DMS79 treated with DMSO at 0.1 percent for 48 hours (cell line): ENCODE data around the gene KHK.
A peak's percentile ranks its signal among the peaks of the same experiment; 100 is the strongest.

Experiments
- DNase-seq: peaks from one replicate; lab custom pipeline; 2025; lab: John Stamatoyannopoulos, UW

KHK gene

DNA sequence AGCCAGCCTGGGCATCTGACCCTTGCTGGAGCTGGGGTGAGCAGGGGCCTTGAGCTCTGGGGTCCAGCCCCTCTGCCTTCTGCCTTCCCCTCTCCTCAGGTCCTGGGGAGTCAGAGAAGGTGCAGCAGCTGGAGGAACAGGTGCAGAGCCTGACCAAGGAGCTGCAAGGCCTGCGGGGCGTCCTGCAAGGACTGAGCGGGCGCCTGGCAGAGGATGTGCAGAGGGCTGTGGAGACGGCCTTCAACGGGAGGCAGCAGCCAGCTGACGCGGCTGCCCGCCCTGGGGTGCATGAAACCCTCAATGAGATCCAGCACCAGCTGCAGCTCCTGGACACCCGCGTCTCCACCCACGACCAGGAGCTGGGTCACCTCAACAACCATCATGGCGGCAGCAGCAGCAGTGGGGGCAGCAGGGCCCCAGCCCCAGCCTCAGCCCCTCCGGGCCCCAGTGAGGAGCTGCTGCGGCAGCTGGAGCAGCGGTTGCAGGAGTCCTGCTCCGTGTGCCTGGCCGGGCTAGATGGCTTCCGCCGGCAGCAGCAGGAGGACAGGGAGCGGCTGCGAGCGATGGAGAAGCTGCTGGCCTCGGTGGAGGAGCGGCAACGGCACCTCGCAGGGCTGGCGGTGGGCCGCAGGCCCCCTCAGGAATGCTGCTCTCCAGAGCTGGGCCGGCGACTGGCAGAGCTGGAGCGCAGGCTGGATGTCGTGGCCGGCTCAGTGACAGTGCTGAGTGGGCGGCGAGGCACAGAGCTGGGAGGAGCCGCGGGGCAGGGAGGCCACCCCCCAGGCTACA, 4.4 kb upstream of the KHK start:
- DNase-seq: no peak

DNA sequence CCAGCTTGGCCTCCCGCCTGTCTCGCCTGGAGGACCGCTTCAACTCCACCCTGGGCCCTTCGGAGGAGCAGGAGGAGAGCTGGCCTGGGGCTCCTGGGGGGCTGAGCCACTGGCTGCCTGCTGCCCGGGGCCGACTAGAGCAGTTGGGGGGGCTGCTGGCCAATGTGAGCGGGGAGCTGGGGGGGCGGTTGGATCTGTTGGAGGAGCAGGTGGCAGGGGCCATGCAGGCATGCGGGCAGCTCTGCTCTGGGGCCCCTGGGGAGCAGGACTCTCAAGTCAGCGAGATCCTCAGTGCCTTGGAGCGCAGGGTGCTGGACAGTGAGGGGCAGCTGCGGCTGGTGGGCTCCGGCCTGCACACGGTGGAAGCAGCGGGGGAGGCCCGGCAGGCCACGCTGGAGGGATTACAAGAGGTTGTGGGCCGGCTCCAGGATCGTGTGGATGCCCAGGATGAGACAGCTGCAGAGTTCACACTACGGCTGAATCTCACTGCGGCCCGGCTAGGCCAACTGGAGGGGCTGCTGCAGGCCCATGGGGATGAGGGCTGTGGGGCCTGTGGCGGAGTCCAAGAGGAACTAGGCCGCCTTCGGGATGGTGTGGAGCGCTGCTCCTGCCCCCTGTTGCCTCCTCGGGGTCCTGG, 3.7 kb upstream of the KHK start:
- DNase-seq: no peak

DNA sequence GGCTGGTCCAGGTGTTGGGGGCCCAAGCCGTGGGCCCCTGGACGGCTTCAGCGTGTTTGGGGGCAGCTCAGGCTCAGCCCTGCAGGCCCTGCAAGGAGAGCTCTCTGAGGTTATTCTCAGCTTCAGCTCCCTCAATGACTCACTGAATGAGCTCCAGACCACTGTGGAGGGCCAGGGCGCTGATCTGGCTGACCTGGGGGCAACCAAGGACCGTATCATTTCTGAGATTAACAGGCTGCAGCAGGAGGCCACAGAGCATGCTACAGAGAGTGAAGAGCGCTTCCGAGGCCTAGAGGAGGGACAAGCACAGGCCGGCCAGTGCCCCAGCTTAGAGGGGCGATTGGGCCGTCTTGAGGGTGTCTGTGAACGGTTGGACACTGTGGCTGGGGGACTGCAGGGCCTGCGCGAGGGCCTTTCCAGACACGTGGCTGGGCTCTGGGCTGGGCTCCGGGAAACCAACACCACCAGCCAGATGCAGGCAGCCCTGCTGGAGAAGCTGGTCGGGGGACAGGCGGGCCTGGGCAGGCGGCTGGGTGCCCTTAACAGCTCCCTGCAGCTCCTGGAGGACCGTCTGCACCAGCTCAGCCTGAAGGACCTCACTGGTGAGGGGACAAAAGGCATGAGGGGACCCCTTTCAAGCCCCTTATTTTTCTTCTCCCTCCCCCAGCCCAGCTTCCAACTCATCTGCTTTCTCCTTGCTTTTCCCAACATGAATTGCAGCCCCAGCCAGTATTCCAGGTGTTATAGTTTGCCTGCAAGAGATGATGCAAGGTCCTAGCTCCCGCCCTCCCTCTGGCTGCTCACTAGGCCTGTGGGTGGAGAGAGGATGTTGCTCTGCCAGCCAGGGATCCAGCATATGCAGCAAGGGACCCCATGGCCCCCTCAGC, 2.9 kb upstream of the KHK start:
- no peak for DNase-seq

DNA sequence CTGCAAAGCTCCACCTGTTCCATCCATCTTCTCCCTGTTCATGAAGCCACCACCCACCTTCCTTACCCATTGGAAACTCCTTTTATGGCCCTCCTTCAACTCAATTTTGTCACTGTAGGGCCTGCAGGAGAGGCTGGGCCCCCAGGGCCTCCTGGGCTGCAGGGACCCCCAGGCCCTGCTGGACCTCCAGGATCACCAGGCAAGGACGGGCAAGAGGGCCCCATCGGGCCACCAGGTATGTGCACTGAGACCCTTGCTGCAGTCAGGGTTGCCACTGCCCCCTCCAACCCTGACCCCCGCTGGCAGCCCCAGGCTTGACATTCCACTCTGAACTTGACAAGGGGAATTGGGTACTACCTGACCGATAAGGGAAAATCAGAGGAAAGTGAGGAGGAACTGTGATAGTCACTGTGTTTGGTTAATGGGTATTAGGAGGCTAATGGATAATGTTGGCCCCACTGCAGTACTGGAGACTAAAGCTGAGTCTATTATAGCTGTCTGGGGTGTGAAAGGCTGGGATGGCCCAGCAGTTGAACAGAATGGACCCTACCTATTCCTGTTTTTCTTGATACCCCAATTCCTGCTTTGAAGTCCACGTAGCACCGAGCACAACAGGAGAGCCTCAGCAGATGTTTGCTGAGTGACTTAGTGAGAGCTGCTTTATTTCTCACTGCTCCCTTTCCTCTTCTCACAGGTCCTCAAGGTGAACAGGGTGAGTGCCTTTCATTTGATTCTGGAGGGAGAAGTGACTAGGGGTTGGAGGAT, 2.1 kb upstream of the KHK start:
- DNase-seq: no peak

- no peak for DNase-seq
Measured at GRCh38 chr2:27085062-27085672, 1.4 kb upstream of the KHK start.

DNA sequence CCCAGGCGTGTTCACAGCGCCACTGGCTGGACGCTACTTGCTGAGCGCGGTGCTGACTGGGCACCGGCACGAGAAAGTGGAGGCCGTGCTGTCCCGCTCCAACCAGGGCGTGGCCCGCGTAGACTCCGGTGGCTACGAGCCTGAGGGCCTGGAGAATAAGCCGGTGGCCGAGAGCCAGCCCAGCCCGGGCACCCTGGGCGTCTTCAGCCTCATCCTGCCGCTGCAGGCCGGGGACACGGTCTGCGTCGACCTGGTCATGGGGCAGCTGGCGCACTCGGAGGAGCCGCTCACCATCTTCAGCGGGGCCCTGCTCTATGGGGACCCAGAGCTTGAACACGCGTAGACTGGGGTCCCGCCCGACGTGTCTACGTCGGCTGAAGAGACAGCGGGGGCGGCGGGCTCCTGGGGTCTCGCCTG, 891 bp upstream of the KHK start:
- DNase-seq: peak; percentile 31

DNA sequence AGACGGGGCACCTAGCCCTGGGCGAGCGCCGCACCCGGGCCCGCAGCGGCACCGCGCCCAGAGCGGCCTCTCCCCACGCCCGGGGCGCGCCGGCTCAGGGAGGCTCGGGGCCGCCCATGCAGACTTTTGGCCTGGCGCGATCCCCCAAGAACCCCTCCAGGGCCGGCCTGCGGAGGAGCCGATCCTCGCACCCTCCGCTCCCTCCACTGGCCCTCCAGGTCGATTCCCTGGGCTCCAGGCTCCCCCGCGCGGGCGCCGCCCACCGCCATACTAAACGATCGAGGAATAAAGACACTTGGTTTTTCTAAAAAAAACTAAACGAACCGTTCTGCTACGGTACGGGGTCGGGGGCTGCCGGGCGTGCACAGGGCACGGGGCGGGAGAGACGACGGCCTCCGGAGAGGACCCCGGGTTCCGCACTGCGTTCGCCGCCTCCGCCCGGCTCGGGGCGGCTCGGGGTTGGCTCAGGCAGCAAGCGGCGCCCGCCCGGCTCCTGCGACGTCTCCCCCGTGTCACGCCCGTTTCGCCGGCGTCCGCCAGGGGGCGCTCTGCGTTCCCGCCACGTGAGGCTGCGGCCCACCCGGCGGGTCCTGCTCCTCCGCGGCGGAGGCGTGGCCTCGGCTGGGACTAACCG, 365 bp upstream of the KHK start:
- DNase-seq: peak; percentile 90

DNA sequence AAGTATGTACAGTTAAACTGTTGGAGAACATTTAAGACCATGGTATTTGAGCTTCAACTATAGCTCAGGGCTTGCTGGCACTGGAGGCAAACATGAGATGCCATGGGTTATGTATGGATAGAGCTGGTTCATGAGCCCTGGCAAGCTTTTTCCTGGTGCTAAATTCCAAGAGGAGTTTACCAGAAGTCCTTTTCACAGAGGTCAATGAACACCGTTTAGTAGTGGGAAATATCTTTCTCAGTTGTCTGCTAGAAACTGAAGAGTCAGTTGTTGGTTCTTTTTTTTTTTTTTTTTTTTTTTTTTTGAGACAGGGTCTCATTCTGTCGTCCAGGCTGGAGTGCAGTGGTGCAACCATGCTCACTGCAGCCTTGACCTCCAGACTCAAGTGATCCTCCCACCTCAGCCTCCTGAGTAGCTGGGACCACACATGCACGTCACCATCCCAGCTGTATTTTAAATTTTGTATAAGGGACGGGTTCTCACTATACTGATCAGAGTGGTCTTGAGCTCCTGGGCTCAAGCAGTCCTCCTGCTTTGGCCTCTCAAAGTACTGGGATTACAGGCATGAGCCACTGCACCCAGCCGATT, 1.3 kb downstream of the KHK start:
- DNase-seq: no peak

DNA sequence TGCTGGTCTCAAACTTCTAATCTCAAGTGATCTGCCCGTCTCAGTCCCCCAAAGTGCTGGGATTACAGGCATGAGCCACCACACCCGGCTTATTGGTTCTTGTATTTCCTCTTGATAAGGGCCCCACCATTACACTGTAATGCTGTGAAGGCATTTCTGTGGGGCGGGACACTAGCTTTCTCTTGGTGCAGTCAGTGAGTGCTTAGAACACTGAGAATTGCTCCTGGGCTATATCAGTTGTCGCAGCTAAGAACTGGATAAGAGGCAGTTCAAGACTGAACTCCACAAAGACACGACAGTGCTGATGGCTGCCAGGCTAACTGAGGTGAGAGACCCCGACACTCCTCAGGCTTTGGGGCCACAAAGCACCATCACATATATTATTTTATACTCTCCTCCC, 2.1 kb downstream of the KHK start:
- no peak for DNase-seq

- no peak for DNase-seq
Measured at GRCh38 chr2:27089111-27089954, 2.8 kb downstream of the KHK start.

- DNase-seq: peak; percentile 33
Measured at GRCh38 chr2:27091746-27092695, 5.4 kb downstream of the KHK start.

GRCh38 chr2:27092696-27093429, 6.3 kb downstream of the KHK start:
- DNase-seq: no peak

- no peak for DNase-seq
Measured at GRCh38 chr2:27093430-27094352, 7.1 kb downstream of the KHK start.

GRCh38 chr2:27094353-27094984, 7.9 kb downstream of the KHK start:
- no peak for DNase-seq

- no peak for DNase-seq
Measured at GRCh38 chr2:27095427-27095744, 8.8 kb downstream of the KHK start.
